ENCODE data around the gene PWP1. TPM values are rescaled to one million over a fixed set of nuclear protein-coding genes. Genes with fewer than 3 reads are reported as not detected.

Gene PWP1
- total and polyA plus RNA-seq, 9 of the 15 experiments (the other 6 are each of a cell fraction or from before 2014, with no cell fraction given): 61.6 to 401 (median 111) TPM

DNA sequence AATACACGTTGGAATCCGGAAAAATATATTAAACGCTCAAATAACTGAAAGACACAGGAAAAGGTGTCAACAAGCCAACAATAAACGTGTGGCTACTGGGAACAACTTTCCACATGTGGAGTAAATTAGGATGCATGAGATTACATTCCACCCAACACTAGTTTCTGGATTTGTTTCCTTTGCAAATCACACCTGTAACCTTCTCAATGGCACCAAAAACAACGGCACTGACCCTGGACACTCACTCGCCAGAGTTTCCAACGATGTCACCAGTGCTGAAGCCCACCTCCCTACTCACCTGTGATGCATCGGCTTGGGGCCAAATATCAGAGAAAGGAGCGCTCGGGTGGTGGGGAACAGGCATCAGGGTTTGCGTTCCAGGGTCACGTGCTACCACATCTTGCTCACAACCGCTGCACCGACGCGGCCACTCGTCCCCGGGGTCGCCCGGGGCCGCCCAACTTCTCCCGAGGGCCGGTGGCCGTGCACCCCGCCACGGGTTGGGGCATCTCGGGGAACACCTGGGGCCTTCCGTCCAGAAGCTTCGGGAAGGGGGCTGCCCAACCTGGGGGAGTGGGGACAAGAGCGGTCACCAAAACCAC is 74.7 kb downstream of the PWP1 start (continued):
- TF ChIP-seq TEAD4 (IDR thresholded peaks at IDR 0.05; ENCODE audit: low read length) (0 out of 2 replicates have a peak, but pooled peaks have one; percentile 8), TEAD4 (CRISPR knock-in tag; IDR thresholded peaks at IDR 0.05; ENCODE audit: borderline replicate concordance) (no peak), ZNF408 (CRISPR knock-in tag; IDR thresholded peaks at IDR 0.05; ENCODE audit: low read depth) (no peak), TOE1 (IDR thresholded peaks at IDR 0.05; ENCODE audit: borderline replicate concordance) (peak; percentile 70; the same call in 1 of the 2 replicates), TOE1 (CRISPR knock-in tag; IDR thresholded peaks at IDR 0.05; ENCODE audit: borderline replicate concordance, low read depth) (no peak), TGIF2 (CRISPR knock-in tag; IDR thresholded peaks at IDR 0.05) (no peak), CC2D1A (IDR thresholded peaks at IDR 0.05) (no peak), HMG20A (CRISPR knock-in tag; conservative IDR thresholded peaks at IDR 0.05) (no peak), HMGN3 (IDR thresholded peaks at IDR 0.05; ENCODE audit: borderline replicate concordance, extremely low read depth, insufficient read length, low read depth, low read length) (no peak), POLR2AphosphoS2 (IDR thresholded peaks at IDR 0.05; ENCODE audit: low read length) (no peak), SP1 (CRISPR knock-in tag; IDR thresholded peaks at IDR 0.05) (peak; percentile 63), RAD51 (IDR thresholded peaks at IDR 0.05; ENCODE audit: borderline replicate concordance, low read depth) (peak; percentile 72), HDAC1 (IDR thresholded peaks at IDR 0.05) (0 out of 4 replicates have a peak, but pooled peaks of 1 of the 2 experiments have one; percentile 15), NCOR1 (IDR thresholded peaks at IDR 0.05) (no peak), NCOA4 (IDR thresholded peaks at IDR 0.05; ENCODE audit: partially characterized antibody) (no peak), ZNF77 (CRISPR knock-in tag; IDR thresholded peaks at IDR 0.05) (no peak), PHF21A (IDR thresholded peaks at IDR 0.05; ENCODE audit: borderline replicate concordance, low read depth) (no peak)
- TF ChIP-seq, protein P1, sequence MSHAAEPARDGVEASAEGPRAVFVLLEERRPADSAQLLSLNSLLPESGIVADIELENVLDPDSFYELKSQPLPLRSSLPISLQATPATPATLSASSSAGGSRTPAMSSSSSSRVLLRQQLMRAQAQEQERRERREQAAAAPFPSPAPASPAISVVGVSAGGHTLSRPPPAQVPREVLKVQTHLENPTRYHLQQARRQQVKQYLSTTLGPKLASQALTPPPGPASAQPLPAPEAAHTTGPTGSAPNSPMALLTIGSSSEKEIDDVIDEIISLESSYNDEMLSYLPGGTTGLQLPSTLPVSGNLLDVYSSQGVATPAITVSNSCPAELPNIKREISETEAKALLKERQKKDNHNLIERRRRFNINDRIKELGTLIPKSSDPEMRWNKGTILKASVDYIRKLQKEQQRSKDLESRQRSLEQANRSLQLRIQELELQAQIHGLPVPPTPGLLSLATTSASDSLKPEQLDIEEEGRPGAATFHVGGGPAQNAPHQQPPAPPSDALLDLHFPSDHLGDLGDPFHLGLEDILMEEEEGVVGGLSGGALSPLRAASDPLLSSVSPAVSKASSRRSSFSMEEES (CRISPR knock-in tag; IDR thresholded peaks at IDR 0.05): peak; percentile 82
- TF ChIP-seq, protein P2, sequence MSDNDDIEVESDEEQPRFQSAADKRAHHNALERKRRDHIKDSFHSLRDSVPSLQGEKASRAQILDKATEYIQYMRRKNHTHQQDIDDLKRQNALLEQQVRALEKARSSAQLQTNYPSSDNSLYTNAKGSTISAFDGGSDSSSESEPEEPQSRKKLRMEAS (CRISPR knock-in tag; IDR thresholded peaks at IDR 0.05): peak; percentile 25; the same call in 1 of the 2 replicates
- TF ChIP-seq, protein P3, sequence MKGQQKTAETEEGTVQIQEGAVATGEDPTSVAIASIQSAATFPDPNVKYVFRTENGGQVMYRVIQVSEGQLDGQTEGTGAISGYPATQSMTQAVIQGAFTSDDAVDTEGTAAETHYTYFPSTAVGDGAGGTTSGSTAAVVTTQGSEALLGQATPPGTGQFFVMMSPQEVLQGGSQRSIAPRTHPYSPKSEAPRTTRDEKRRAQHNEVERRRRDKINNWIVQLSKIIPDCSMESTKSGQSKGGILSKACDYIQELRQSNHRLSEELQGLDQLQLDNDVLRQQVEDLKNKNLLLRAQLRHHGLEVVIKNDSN (CRISPR knock-in tag; IDR thresholded peaks at IDR 0.05): peak; percentile 81
- TF ChIP-seq, protein P4, sequence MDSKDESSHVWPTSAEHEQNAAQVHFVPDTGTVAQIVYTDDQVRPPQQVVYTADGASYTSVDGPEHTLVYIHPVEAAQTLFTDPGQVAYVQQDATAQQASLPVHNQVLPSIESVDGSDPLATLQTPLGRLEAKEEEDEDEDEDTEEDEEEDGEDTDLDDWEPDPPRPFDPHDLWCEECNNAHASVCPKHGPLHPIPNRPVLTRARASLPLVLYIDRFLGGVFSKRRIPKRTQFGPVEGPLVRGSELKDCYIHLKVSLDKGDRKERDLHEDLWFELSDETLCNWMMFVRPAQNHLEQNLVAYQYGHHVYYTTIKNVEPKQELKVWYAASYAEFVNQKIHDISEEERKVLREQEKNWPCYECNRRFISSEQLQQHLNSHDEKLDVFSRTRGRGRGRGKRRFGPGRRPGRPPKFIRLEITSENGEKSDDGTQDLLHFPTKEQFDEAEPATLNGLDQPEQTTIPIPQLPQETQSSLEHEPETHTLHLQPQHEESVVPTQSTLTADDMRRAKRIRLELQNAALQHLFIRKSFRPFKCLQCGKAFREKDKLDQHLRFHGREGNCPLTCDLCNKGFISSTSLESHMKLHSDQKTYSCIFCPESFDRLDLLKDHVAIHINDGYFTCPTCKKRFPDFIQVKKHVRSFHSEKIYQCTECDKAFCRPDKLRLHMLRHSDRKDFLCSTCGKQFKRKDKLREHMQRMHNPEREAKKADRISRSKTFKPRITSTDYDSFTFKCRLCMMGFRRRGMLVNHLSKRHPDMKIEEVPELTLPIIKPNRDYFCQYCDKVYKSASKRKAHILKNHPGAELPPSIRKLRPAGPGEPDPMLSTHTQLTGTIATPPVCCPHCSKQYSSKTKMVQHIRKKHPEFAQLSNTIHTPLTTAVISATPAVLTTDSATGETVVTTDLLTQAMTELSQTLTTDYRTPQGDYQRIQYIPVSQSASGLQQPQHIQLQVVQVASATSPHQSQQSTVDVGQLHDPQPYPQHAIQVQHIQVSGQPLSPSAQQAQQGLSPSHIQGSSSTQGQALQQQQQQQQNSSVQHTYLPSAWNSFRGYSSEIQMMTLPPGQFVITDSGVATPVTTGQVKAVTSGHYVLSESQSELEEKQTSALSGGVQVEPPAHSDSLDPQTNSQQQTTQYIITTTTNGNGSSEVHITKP (IDR thresholded peaks at IDR 0.05; ENCODE audit: partially characterized antibody): peak; percentile 76
- TF ChIP-seq, protein P5, sequence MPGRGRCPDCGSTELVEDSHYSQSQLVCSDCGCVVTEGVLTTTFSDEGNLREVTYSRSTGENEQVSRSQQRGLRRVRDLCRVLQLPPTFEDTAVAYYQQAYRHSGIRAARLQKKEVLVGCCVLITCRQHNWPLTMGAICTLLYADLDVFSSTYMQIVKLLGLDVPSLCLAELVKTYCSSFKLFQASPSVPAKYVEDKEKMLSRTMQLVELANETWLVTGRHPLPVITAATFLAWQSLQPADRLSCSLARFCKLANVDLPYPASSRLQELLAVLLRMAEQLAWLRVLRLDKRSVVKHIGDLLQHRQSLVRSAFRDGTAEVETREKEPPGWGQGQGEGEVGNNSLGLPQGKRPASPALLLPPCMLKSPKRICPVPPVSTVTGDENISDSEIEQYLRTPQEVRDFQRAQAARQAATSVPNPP (IDR thresholded peaks at IDR 0.05; ENCODE audit: borderline replicate concordance, insufficient read depth, insufficient read length): no peak
